HEK293 (cell line): Measurements from ENCODE around the gene WDTC1.
"Not testable (repeated sequence)": the region's sequence is repeated elsewhere in the genome, so short reads cannot be mapped to it uniquely, and the experiment has no call there.

Source experiments
- CTCF ChIP-seq: fragments of 450-650 bp; formaldehyde crosslinking; IDR thresholded peaks from 2 replicates; pipeline ENCODE4 v1.5.1; 2016; ENCODE audit warnings: missing biosample characterization, missing genetic modification characterization
- HOXA7 ChIP-seq: sonication (generic); formaldehyde crosslinking; IDR thresholded peaks from 2 replicates; pipeline ENCODE4 v1.8.1; 2022; ENCODE audit warnings: missing genetic modification reagents, borderline replicate concordance
- KLF16 ChIP-seq: fragments of 450-650 bp; formaldehyde crosslinking; IDR thresholded peaks from 2 replicates; pipeline ENCODE4 v1.5.1; 2017; ENCODE audit warnings: missing biosample characterization, missing genetic modification characterization
- KLF9 ChIP-seq: fragments of 450-650 bp; formaldehyde crosslinking; IDR thresholded peaks from 2 replicates; pipeline ENCODE4 v1.5.1; 2016; ENCODE audit warnings: missing biosample characterization, missing genetic modification characterization, low read depth
- PRDM1 ChIP-seq: fragments of 450-650 bp; formaldehyde crosslinking; IDR thresholded peaks from 2 replicates; pipeline ENCODE4; 2016; ENCODE audit warnings: missing biosample characterization, missing genetic modification characterization
- ZNF274 ChIP-seq, 2 experiments: fragments of 200-500 bp in 1 of 2; fragments of 450-650 bp in 1 of 2; sonication (Bioruptor generic) in 1 of 2; formaldehyde crosslinking in 1 of 2; IDR thresholded peaks; 2 replicates each; pipeline versions ENCODE4 v1.5.1 to v1.6.1; 2014 to 2016; ENCODE audit warnings: borderline replicate concordance in 1 of 2, inconsistent platforms in 1 of 2, low read length in 1 of 2, missing biosample characterization in 1 of 2, missing genetic modification characterization in 1 of 2
- ZNF391 ChIP-seq: fragments of 450-650 bp; formaldehyde crosslinking; IDR thresholded peaks from 2 replicates; pipeline ENCODE4 v1.5.1; 2016; ENCODE audit warnings: low read depth, missing biosample characterization, missing genetic modification characterization, borderline replicate concordance
- TF ChIP-seq, protein P1 (sequence below): fragments of 450-650 bp; formaldehyde crosslinking; IDR thresholded peaks from 2 replicates; pipeline ENCODE4 v1.5.1; 2016; ENCODE audit warnings: missing biosample characterization, missing genetic modification characterization

GRCh38 chr1:27243665-27244064, 9.2 kb downstream of the WDTC1 start:
- TF ChIP-seq CTCF (tag by site-specific recombination); HOXA7 (CRISPR knock-in tag); KLF16 (tag by site-specific recombination); ZNF274 (IDR thresholded peaks at IDR 0.05; ENCODE audit: low read length); ZNF274 (tag by site-specific recombination; IDR thresholded peaks at IDR 0.05; ENCODE audit: borderline replicate concordance); KLF9 (tag by site-specific recombination); ZNF391 (tag by site-specific recombination); PRDM1: not testable (repeated sequence)
- TF ChIP-seq, protein P1, sequence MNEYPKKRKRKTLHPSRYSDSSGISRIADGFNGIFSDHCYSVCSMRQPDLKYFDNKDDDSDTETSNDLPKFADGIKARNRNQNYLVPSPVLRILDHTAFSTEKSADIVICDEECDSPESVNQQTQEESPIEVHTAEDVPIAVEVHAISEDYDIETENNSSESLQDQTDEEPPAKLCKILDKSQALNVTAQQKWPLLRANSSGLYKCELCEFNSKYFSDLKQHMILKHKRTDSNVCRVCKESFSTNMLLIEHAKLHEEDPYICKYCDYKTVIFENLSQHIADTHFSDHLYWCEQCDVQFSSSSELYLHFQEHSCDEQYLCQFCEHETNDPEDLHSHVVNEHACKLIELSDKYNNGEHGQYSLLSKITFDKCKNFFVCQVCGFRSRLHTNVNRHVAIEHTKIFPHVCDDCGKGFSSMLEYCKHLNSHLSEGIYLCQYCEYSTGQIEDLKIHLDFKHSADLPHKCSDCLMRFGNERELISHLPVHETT (tag by site-specific recombination), result not testable (repeated sequence)
